ENCODE results near the gene HOXA10. TPM values are rescaled to one million over a fixed set of nuclear protein-coding genes. Genes with fewer than 3 reads are reported as not detected.
A peak's percentile ranks its signal among the peaks of the same experiment; 100 is the strongest.

The HOXA10 gene
- total RNA-seq, 1 donor from 2014 or later, result 4.9 TPM

GRCh38 chr7:27138472-27138871 is 35.6 kb downstream of the HOXA10 start:
- H3K9me3 Mint-ChIP-seq, result no peaks in the 10 kb centered on the region
- peaks cover 38% of the 10 kb centered on the region for H3K4me1 Mint-ChIP-seq (ENCODE audit: unreplicated experiment)
- peaks cover 47% of the 10 kb centered on the region for H3K27me3 Mint-ChIP-seq
- TF ChIP-seq CTCF (conservative IDR thresholded peaks at IDR 0.05), result no peak
- H3K27ac Mint-ChIP-seq, result peak overlapping the region; percentile 94
- peaks cover 34% of the 10 kb centered on the region for H3K36me3 Mint-ChIP-seq
- DNase-seq (ENCODE audit: extremely low spot score, unreplicated experiment), result no peak
- peak overlapping the region; percentile 99 for H3K4me3 Mint-ChIP-seq

GRCh38 chr7:27137640-27138315 is 36.3 kb downstream of the HOXA10 start:
- Mint-ChIP-seq H3K4me1 (ENCODE audit: unreplicated experiment) (peaks cover 43% of the 10 kb centered on the region), H3K36me3 (peaks cover 32% of the 10 kb centered on the region), H3K27me3 (peaks cover 48% of the 10 kb centered on the region), H3K27ac (peak overlapping the region; percentile 94), H3K4me3 (peak overlapping the region; percentile 99), H3K9me3 (no peaks in the 10 kb centered on the region)
- no peak for DNase-seq (ENCODE audit: extremely low spot score, unreplicated experiment)
- TF ChIP-seq CTCF (conservative IDR thresholded peaks at IDR 0.05), result no peak

GRCh38 chr7:27134392-27134791 is 39.7 kb downstream of the HOXA10 start:
- Mint-ChIP-seq H3K4me3 (peak overlapping the region; percentile 99), H3K4me1 (ENCODE audit: unreplicated experiment) (peaks cover 52% of the 10 kb centered on the region), H3K27ac (peak overlapping the region; percentile 94), H3K9me3 (no peaks in the 10 kb centered on the region), H3K27me3 (peaks cover 28% of the 10 kb centered on the region), H3K36me3 (peaks cover 8% of the 10 kb centered on the region)
- no peak for TF ChIP-seq CTCF (conservative IDR thresholded peaks at IDR 0.05)
- no peak for DNase-seq (ENCODE audit: extremely low spot score, unreplicated experiment)

GRCh38 chr7:27133409-27134231 is 40.5 kb downstream of the HOXA10 start:
- Mint-ChIP-seq H3K4me3 (peak overlapping the region; percentile 99), H3K27me3 (peaks cover 30% of the 10 kb centered on the region), H3K4me1 (ENCODE audit: unreplicated experiment) (peaks cover 58% of the 10 kb centered on the region), H3K27ac (peak overlapping the region; percentile 94), H3K36me3 (peaks cover 15% of the 10 kb centered on the region), H3K9me3 (no peaks in the 10 kb centered on the region)
- no peak for TF ChIP-seq CTCF (conservative IDR thresholded peaks at IDR 0.05)
- no peak for DNase-seq (ENCODE audit: extremely low spot score, unreplicated experiment)

- H3K4me3 Mint-ChIP-seq, result peak overlapping the region; percentile 99
- peaks cover 22% of the 10 kb centered on the region for H3K36me3 Mint-ChIP-seq
- no peak for DNase-seq (ENCODE audit: extremely low spot score, unreplicated experiment)
- no peaks in the 10 kb centered on the region for H3K9me3 Mint-ChIP-seq
- H3K27me3 Mint-ChIP-seq, result peaks cover 31% of the 10 kb centered on the region
- no peak for TF ChIP-seq CTCF (conservative IDR thresholded peaks at IDR 0.05)
- H3K4me1 Mint-ChIP-seq (ENCODE audit: unreplicated experiment), result peaks cover 64% of the 10 kb centered on the region
- H3K27ac Mint-ChIP-seq, result peak overlapping the region; percentile 94
Measured at GRCh38 chr7:27132978-27133377, 41.1 kb downstream of the HOXA10 start.

All from type B pancreatic cell (in vitro differentiated cells).